ENCODE data around the gene PHACTR1.
A peak's percentile ranks its signal among the peaks of the same experiment; 100 is the strongest.
"Not testable (repeated sequence)": the region's sequence is repeated elsewhere in the genome, so short reads cannot be mapped to it uniquely, and the experiment has no call there.

The PHACTR1 gene

GRCh38 chr6:13300643-13301590, 584.4 kb downstream of the PHACTR1 start:
- no peak for FAIRE-seq

- no peak for FAIRE-seq
Measured at GRCh38 chr6:13302291-13302690, 585.7 kb downstream of the PHACTR1 start.

- FAIRE-seq = no peak
Measured at GRCh38 chr6:13302751-13303667, 586.4 kb downstream of the PHACTR1 start.

DNA sequence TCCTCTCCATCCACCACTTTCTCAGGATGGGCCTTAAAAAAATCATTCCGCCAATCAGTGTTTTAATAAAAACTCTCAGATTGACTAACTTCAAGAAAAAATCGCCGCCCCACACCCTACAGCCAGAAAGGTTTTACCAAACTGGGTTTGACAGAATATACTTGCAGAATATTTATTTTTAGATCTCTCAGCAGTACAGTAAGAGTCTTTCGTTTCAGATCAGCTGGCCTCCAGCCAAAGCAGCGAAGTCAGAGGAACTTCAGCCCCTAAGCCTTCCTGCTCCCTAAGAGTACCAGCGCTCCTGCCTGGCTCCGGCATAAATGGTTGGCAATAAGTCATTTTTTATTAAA, 587.1 kb downstream of the PHACTR1 start:
- no peak for FAIRE-seq

DNA sequence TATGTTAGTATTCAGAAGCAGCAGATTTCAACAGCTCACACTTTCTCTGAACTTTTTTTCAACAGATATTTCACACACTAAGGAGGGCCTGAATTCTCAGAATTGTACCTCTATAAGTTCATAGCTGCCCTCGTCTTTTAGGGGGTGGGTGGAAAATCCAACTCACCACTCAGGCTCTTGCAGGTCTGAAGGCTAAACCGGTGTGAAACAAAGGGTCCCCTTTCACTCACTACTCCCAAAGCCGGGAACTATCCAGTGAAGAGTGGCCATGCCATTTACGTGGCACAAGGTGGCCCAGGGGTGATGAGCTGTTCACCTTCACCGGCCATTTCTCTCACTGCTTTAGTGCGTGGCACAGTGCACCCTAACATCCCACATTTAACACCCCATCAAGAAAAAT, 587.5 kb downstream of the PHACTR1 start:
- FAIRE-seq = no peak

DNA sequence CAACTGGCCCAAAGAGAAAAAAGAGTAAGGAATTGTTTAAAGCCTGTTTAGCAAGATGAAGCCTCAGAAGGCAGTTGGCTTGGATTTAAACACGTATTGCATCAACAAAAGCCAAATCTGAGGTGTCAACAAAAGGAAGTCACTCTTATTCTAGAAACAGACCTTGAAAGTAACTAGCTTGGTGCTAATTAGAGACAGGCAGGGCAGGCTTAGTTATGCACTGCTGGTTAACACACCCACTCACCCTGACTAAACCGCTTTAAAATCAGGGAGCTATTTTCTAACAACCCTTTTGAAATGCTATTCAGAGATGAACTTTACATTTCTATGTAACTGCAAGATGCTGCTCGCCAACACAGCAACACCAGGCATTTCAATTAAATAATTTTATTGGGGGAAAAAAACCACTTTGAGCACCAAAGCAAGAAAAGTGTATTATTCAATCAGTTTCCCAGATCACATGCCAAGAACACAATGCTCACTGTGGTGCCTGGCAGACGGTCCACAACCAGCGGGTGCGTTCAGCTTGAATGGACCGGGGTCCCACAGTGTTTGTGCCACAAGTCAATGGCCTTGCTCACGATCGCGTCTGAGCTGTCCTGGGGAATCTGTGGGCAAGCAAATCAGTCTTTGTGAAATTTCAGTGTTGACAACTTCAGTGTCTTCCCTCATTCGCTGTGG, 588.2 kb downstream of the PHACTR1 start:
- FAIRE-seq = no peak

GRCh38 chr6:13305288-13305687, 588.7 kb downstream of the PHACTR1 start:
- no peak for FAIRE-seq

DNA sequence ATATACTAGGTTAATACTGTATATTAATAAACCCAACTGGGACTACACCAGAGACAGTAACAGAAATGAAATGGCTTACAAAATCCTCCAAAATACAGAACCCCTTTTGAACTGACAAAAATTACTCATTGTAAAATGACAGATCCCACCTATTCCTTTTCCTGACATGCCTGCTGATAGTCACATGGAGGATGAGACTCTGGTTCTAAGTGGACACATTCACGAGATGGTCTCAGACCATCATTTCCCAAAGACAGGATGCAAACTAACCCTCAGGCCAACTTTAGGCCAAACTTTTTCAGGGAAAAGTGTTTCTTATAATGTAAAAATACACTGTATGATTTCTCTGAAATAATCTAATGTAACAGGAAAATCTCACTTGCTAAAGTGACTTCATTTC, 589.2 kb downstream of the PHACTR1 start:
- no peak for FAIRE-seq

DNA sequence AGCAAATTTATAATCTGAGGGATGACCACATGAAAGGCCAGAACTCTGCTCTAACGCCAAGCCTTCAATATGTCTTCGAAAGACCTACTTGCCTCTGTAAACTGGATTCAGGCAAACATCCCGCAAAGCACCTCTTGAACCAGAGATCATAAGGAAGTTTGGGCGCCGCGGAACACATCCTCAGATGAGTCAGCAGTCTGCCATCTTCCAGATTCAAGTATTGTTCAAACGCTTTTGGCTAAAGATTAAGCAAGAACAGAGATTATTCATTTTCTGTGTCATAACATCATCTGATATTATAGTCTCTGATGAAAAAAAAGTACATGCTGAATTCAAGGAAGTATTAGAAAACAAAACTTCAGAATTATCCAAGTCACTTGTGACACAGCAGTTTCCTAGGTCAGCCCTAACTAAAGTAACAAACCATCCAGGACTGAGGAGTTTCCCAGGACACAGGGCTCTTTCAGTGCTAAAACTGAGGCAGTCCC, 591.0 kb downstream of the PHACTR1 start:
- no peak for FAIRE-seq

DNA sequence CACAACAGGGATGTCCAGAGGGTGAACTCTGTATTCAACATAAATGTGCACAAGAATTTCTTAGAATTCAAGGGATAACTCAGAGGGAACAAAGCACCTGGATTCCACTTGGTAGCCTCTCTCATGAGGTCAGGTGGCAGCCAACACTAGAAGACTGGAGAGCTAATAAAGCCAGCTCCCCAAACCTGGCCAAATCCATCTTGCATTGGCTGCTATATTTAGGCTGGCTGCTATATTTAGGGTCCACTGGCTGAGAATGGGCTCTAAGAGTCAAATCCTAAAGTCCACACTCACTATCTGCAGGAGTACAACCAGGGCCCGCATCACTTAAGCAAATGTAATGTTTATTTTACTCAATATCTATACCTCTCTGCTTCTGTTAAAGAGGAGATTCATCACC, 591.8 kb downstream of the PHACTR1 start:
- FAIRE-seq = no peak

- no peak for FAIRE-seq
Measured at GRCh38 chr6:13311155-13311554, 594.6 kb downstream of the PHACTR1 start.

DNA sequence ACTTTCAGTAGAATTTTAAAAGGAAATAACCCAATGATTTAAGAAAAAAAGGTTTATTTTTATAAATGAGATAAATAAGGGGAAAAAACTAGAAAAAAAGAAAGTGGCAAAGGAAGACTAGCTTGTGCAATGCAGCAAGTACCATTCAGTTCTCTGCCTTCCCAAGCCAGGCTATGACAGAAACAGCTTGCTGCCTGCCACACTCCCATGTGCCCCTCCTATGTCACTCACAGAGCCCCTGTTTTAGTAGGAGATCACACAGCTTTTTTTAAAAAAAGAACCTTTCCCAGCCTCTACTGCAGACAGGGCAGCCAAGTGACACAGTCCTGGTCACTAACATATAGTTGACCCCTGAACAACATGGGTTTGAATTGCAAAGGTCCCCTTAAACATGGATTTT, 598.2 kb downstream of the PHACTR1 start:
- FAIRE-seq = no peak

DNA sequence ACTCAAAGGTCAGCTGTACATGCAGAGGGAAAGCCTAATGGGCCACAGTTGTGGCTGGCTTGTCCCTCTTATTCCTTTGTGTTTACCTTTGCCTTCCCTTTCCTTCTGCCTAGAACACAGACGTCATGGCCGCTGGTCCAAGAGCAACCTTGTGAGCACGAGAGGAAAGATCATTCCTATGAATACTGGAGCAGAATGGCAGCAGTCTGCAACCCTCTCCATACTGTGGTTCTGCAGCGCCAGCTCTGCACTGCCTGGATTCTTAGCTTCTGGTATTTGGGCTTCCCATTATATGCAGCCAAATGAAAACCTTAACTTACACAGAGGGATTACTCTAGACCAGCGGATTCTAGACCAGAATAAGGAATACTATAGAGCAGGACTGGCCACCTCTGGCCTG, 599.3 kb downstream of the PHACTR1 start:
- no peak for FAIRE-seq

GRCh38 chr6:13318821-13319220, 602.3 kb downstream of the PHACTR1 start:
- no peak for FAIRE-seq

- no peak for FAIRE-seq
Measured at GRCh38 chr6:13319891-13320564, 603.5 kb downstream of the PHACTR1 start.

GRCh38 chr6:13326031-13326586, 609.5 kb downstream of the PHACTR1 start:
- FAIRE-seq = not testable (repeated sequence)

DNA sequence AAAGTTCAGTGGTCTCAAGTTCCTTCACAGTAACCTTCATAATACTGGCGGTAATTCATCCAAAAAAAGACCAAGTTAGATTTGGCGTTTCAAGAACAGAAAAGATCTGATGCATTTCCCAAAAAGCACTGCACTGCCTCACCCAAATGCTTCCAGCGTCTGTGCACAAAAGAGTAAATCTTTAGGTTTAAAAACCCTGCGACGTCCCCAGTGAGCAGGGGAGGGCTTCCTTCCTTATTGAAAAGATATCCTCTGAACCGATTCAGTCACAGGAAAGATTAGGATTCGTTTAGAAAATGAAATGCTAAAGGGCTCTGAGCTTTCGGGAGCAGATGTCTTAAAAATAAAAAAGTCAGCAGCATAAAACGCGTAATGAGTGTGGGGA, 611.1 kb downstream of the PHACTR1 start:
- no peak for FAIRE-seq

DNA sequence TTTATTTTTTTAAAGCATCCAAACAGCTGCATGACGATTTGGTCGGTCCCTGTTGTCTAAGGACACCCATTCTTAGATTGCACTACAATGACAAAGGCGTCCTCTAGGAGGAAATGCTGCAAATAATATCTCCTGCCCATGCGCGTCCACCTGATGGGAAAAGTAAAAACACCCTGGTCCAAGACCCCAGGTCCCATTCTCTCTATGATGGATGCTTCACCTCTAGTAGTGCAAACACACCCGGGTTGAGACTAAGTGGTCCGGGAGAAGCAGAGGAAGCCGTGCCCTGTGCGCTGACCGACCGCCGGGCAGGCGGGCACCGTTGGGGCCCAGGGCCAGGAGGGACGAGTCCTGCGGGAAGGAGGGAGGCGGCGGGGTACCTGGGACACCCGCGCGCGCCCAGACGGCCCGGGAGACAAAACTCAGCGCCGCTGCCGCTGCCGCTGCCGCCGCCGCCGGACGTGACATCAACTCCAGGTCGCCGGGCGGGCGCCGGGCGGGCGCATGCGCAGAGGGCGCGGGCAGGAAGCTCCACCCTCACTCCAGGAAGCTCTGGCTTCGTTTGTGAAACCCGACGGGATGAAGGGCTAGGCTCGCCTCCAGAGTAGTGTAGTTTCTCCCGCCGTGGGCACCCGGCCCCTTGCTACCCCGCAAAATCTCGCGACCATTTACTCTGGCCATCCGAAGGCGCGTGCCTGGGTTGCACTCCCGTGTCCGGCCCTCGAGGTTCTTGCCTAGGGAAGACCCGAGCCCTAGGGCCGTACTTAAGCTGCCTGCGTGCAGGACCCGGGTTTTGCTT, 611.7 kb downstream of the PHACTR1 start, which contains the start of gene TBC1D7:
Gene TBC1D7, minus strand, starts transcription at position 462 of the 799 bp plus-strand sequence. CDS start 1,639 bp downstream, outside the sequence.
- no peak for FAIRE-seq

- no peak for FAIRE-seq
Measured at GRCh38 chr6:13328875-13329183, 612.3 kb downstream of the PHACTR1 start.

- peak; percentile 45 for FAIRE-seq
Measured at GRCh38 chr6:13331516-13332348, 615.2 kb downstream of the PHACTR1 start.

All from islet of Langerhans (tissue), 1 donor.